IMR-90 (cell line): ENCODE results near the gene ZFP36L1. TPM values are rescaled to one million over a fixed set of nuclear protein-coding genes. Genes with fewer than 3 reads are reported as not detected.
A peak's percentile ranks its signal among the peaks of the same experiment; 100 is the strongest.

Experiments used
- ATAC-seq: fragments of 200-7000 bp; cut with Tn5 transposase; 2 replicates; pipeline ENCODE4 v1.9.1; 2020; ENCODE audit warnings: low read depth, mild to moderate bottlenecking, moderate library complexity
- BruUV-seq: library from RNA; stranded (reverse); fragments of 400-500 nt; replicated peaks from 2 replicates; lab custom pipeline; 2021; lab: Mats Ljungman, UMichigan
- CTCF ChIA-PET: fragments of 300-600 bp; formaldehyde crosslinking; extraction: SDS; loops from one replicate; lab custom pipeline; 2021; ENCODE audit warnings: antibody characterized with exemption; lab: Yijun Ruan, JAX
- POLR2A ChIA-PET: fragments of 300-600 bp; sonication (Branson Sonifier 250); formaldehyde crosslinking; loops from one replicate; lab custom pipeline; 2022; ENCODE audit warnings: antibody characterized with exemption; ENCODE audit not compliant: unreplicated experiment; lab: Charles Lee
- DNase-seq: peaks from one replicate; pipeline ENCODE4 v3.0.0; 2013
- H2AFZ ChIP-seq: replicated peaks from 2 replicates; pipeline ENCODE3; 2013; ENCODE audit warnings: low read length, mild to moderate bottlenecking; ENCODE audit not compliant: poor library complexity
- H2AK5ac ChIP-seq: 2 replicates; pipeline ENCODE4 v1.6.1; 2013; ENCODE audit warnings: low read depth, low read length, inconsistent platforms
- H2AK9ac ChIP-seq: replicated peaks from 2 replicates; pipeline ENCODE3; 2013; ENCODE audit warnings: mild to moderate bottlenecking, low read depth, low read length, moderate library complexity; ENCODE audit not compliant: poor library complexity
- H2BK120ac ChIP-seq: 2 replicates; pipeline ENCODE4 v1.6.1; 2013; ENCODE audit warnings: low read depth, low read length, inconsistent platforms
- H2BK15ac ChIP-seq: 3 replicates; pipeline ENCODE4 v1.6.1; 2013; ENCODE audit warnings: low read depth, low read length, inconsistent platforms
- H2BK20ac ChIP-seq: 2 replicates; pipeline ENCODE4 v1.6.1; 2013; ENCODE audit warnings: low read depth, mild to moderate bottlenecking, inconsistent platforms, low read length, moderate library complexity
- H2BK5ac ChIP-seq: 2 replicates; pipeline ENCODE4 v1.6.1; 2013; ENCODE audit warnings: mild to moderate bottlenecking, low read depth, low read length, inconsistent platforms; ENCODE audit not compliant: poor library complexity, severe bottlenecking
- H3K14ac ChIP-seq: replicated peaks from 2 replicates; pipeline ENCODE4 v1.6.1; 2013; ENCODE audit warnings: low read depth, low read length, inconsistent platforms
- H3K18ac ChIP-seq: 2 replicates; pipeline ENCODE4 v1.6.1; 2013; ENCODE audit warnings: low read depth, low read length, control low read depth
- H3K23ac ChIP-seq: 2 replicates; pipeline ENCODE4 v1.6.1; 2013; ENCODE audit warnings: low read depth, low read length, inconsistent platforms
- H3K27ac ChIP-seq: 2 replicates; pipeline ENCODE4 v1.5.1; 2013; ENCODE audit warnings: mild to moderate bottlenecking, control low read depth, low read length; ENCODE audit not compliant: insufficient read depth
- H3K27me3 ChIP-seq: 2 replicates; pipeline ENCODE4 v1.6.1; 2013; ENCODE audit warnings: low read length; ENCODE audit not compliant: control insufficient read depth, insufficient read depth
- H3K36me3 ChIP-seq: 2 replicates; pipeline ENCODE4 v1.6.1; 2013; ENCODE audit warnings: low read length, mixed read lengths; ENCODE audit not compliant: control insufficient read depth, insufficient read depth
- H3K4ac ChIP-seq: 2 replicates; pipeline ENCODE4 v1.6.1; 2013; ENCODE audit warnings: low read depth, low read length, inconsistent platforms
- H3K4me1 ChIP-seq: 2 replicates; pipeline ENCODE4 v1.6.1; 2013; ENCODE audit warnings: low read length, mixed read lengths; ENCODE audit not compliant: control insufficient read depth, insufficient read depth
- H3K4me2 ChIP-seq: 2 replicates; pipeline ENCODE4 v1.6.1; 2013; ENCODE audit warnings: low read depth, mild to moderate bottlenecking, control low read depth, low read length, moderate library complexity
- H3K4me3 ChIP-seq: 2 replicates; pipeline ENCODE4 v1.5.1; 2013; ENCODE audit warnings: low read depth, mild to moderate bottlenecking, control low read depth, low read length, moderate library complexity; ENCODE audit not compliant: insufficient read depth
- H3K56ac ChIP-seq: 2 replicates; pipeline ENCODE4 v1.6.1; 2013; ENCODE audit warnings: low read length, inconsistent platforms; ENCODE audit not compliant: insufficient read depth; ENCODE audit errors: extremely low read depth
- H3K79me1 ChIP-seq, 2 experiments: 2 replicates each; pipeline ENCODE4 v1.6.1; 2013; ENCODE audit warnings: low read length in 2 of 2, inconsistent platforms in 1 of 2, low read depth in 1 of 2
- H3K9ac ChIP-seq: 2 replicates; pipeline ENCODE4 v1.6.1; 2013; ENCODE audit warnings: low read depth, low read length, control low read depth
- H3K9me1 ChIP-seq: 2 replicates; pipeline ENCODE4 v1.6.1; 2013; ENCODE audit warnings: low read length, inconsistent platforms; ENCODE audit not compliant: insufficient read depth
- H3K9me3 ChIP-seq: 2 replicates; pipeline ENCODE4 v1.6.1; 2013; ENCODE audit warnings: low read length; ENCODE audit not compliant: control insufficient read depth, insufficient read depth
- H4K20me1 ChIP-seq: 2 replicates; pipeline ENCODE4 v1.6.1; 2013; ENCODE audit warnings: low read length, inconsistent platforms; ENCODE audit not compliant: insufficient read depth
- H4K5ac ChIP-seq: 2 replicates; pipeline ENCODE4 v1.6.1; 2013; ENCODE audit warnings: mild to moderate bottlenecking, low read depth, low read length, control low read depth
- H4K8ac ChIP-seq, 2 experiments: 2 replicates each; pipeline ENCODE4 v1.6.1; 2013; ENCODE audit warnings: low read depth in 2 of 2, low read length in 2 of 2, control low read depth in 1 of 2, inconsistent platforms in 1 of 2
- H4K91ac ChIP-seq: 2 replicates; pipeline ENCODE4 v1.6.1; 2013; ENCODE audit warnings: low read depth, low read length, inconsistent platforms; ENCODE audit not compliant: insufficient read depth
- CHD1 ChIP-seq: IDR thresholded peaks from 2 replicates; pipeline ENCODE4 v1.6.1; 2012; ENCODE audit warnings: low read depth, low read length, improper control_type of control experiment
- MXI1 ChIP-seq: IDR thresholded peaks from 2 replicates; pipeline ENCODE4 v1.6.1; 2012; ENCODE audit warnings: low read depth, mild to moderate bottlenecking, low read length, moderate library complexity, borderline replicate concordance
- RFX5 ChIP-seq: IDR thresholded peaks from 2 replicates; pipeline ENCODE4 v1.8.0; 2012; ENCODE audit warnings: low read depth, mild to moderate bottlenecking, low read length, moderate library complexity
- WGBS, 2 experiments: methylation state at CpG; one replicate each; pipeline versions ENCODE4 v1.1.5 to v1.1.7; 2013; ENCODE audit warnings: missing lambda C conversion rate in 2 of 2; ENCODE audit not compliant: insufficient read length in 1 of 2; ENCODE audit errors: extremely low coverage in 2 of 2; 5-methylcytosine and 5-hydroxymethylcytosine counted together
- dilution Hi-C: fragments of 300-500 bp; cut with HindIII; formaldehyde crosslinking; loops from one replicate; pipeline ENCODE4 v1.14.3; 2018; ENCODE audit warnings: low sequenced_read_pairs; ENCODE audit not compliant: unreplicated experiment
- in situ Hi-C: fragments of 300-500 bp; cut with MboI; formaldehyde crosslinking; loops from 3 replicates; pipeline ENCODE4 v1.14.3; 2019; ENCODE audit warnings: low sequenced_read_pairs, inconsistent platforms, mixed read lengths
- intact Hi-C: fragments of 100-400 bp; cut with micrococcal nuclease; formaldehyde crosslinking; loops from 2 replicates; pipeline ENCODE4 v1.10.0; 2022
- polyA plus RNA-seq, 3 experiments: library from polyadenylated mRNA; depleted of rRNA; stranded (reverse); fragments of >200 nt; gene quantifications; 2 replicates each; pipeline ENCODE4 v1.2.3, GENCODE V29; 2012; ENCODE audit warnings: low replicate concordance in 1 of 3
- total RNA-seq: library from RNA; depleted of rRNA; stranded (reverse); fragments of >200 nt; gene quantifications from 2 replicates; pipeline ENCODE4 v1.2.3, GENCODE V29; 2012
- TF ChIP-seq, protein P1 (sequence below): conservative IDR thresholded peaks from 2 replicates; pipeline ENCODE4 v1.5.1; 2012; ENCODE audit warnings: mild to moderate bottlenecking, low read depth, low read length, improper control_type of control experiment
- TF ChIP-seq, protein P2 (sequence below): fragments of 150-350 bp; IDR thresholded peaks from 2 replicates; pipeline ENCODE4 v1.6.1; 2017; ENCODE audit warnings: mild to moderate bottlenecking, antibody characterized with exemption, low read length, low read depth

The ZFP36L1 gene
- total and polyA plus RNA-seq, 2 of the 4 experiments (the other 2 are of a cell fraction) = 6.5 to 140 TPM

DNA sequence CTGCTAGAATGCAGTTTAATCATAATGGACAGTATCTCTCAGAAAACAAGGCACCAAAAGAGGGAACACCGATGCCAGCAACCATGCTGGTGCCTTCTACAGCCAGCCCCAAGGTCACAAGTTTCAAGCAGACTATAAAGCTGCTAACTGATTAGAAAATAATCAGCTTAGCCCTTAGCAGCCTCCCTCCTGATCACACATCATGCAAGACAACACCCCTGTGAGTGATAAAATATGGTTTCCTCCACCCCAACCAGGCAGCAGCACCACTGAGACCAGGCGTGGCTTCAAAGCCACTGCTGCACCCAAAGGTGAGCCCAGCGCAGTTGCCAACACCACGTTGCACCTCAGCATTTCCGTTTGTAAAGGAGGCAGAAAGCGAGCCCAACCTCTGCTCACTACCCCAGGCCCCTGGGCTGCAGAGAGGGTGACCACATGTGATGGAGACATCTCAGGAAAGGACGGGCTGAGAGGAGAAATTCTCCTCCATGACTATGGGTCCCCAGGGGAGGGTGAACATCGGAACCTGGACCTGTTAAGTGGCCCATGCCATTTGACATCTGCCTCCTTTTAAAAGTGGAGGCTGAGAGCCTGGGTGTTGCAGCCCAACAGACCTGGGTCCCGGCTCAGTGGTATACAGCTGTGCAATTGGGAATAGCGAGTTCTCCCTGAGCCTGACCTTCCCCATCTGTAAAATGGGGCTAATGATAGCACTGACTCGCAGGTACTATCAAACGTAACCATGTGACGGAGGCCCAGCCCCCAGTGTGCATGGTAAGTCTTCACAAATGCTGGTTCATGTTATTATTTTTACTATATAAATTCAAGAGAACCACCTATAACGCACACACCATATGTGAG, 11.5 kb downstream of the ZFP36L1 start:
- Histone ChIP-seq H3K23ac (peak overlapping the region; percentile 58; the same call in 1 of the 2 replicates), H3K9me3 (no peaks in the 10 kb centered on the region), H4K5ac (peak overlapping the region; percentile 47), H2AK5ac (peak overlapping the region; percentile 94), H3K56ac (no peak overlapping the region), H4K20me1 (peaks cover 7% of the 10 kb centered on the region; the same call in 1 of the 2 replicates), H2BK5ac (peak overlapping the region; percentile 51), H3K27me3 (no peaks in the 10 kb centered on the region), H3K27ac (peak overlapping the region; percentile 20; the same call in 1 of the 2 replicates), H3K4me2 (peak overlapping the region; percentile 11), H3K14ac (peak overlapping the region; percentile 87), H3K4ac (peak overlapping the region; percentile 81), H3K4me1 (peaks cover 24% of the 10 kb centered on the region), H2BK120ac (peak overlapping the region; percentile 78), H2BK20ac (peak overlapping the region; percentile 44), H2BK15ac (peak overlapping the region; percentile 88; the same call in 2 of the 3 replicates), H4K91ac (peak overlapping the region; percentile 61), H3K4me3 (no peak overlapping the region), H2AK9ac (peak overlapping the region; percentile 0), H3K36me3 (no peaks in the 10 kb centered on the region), H2AFZ (peak overlapping the region; percentile 82), H3K18ac (peak overlapping the region; percentile 53), H3K9ac (peak overlapping the region; percentile 20; the same call in 1 of the 2 replicates), H3K9me1 (peaks cover 35% of the 10 kb centered on the region), H4K8ac (peak overlapping the region; percentile 1 to 79; a peak in 3 of 4 replicates), H3K79me1 (peaks cover 0 to 14% of the 10 kb centered on the region in 2 experiments; a peak in 2 of 4 replicates)
- dilution Hi-C loops = no loop called here
- POLR2A ChIA-PET = interaction anchor here (0.6 to 1.0 kb wide), 2 partner anchors 12 to 32 kb away, joined by 3 read pairs; partner anchors contain the start of gene ZFP36L1
- ATAC-seq (no peak), DNase-seq (no peak)
- WGBS, 2 experiments = 66% methylated on average over 4 of the region's 14 CpGs; no CpG with 5 or more reads in 1 of the 2 experiments
- BruUV-seq = no TSS peak
- in situ Hi-C loops = loop anchor here (10.0 kb wide), 1 partner anchor 117 kb away; no protein-coding TSS in a partner anchor
- intact Hi-C loops = loop anchor here (5.0 kb wide), 1 partner anchor 89 kb away; no protein-coding TSS in a partner anchor
- CTCF ChIA-PET = no interaction called here
- TF ChIP-seq, protein P1, sequence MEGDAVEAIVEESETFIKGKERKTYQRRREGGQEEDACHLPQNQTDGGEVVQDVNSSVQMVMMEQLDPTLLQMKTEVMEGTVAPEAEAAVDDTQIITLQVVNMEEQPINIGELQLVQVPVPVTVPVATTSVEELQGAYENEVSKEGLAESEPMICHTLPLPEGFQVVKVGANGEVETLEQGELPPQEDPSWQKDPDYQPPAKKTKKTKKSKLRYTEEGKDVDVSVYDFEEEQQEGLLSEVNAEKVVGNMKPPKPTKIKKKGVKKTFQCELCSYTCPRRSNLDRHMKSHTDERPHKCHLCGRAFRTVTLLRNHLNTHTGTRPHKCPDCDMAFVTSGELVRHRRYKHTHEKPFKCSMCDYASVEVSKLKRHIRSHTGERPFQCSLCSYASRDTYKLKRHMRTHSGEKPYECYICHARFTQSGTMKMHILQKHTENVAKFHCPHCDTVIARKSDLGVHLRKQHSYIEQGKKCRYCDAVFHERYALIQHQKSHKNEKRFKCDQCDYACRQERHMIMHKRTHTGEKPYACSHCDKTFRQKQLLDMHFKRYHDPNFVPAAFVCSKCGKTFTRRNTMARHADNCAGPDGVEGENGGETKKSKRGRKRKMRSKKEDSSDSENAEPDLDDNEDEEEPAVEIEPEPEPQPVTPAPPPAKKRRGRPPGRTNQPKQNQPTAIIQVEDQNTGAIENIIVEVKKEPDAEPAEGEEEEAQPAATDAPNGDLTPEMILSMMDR = no peak
- TF ChIP-seq, protein P2, sequence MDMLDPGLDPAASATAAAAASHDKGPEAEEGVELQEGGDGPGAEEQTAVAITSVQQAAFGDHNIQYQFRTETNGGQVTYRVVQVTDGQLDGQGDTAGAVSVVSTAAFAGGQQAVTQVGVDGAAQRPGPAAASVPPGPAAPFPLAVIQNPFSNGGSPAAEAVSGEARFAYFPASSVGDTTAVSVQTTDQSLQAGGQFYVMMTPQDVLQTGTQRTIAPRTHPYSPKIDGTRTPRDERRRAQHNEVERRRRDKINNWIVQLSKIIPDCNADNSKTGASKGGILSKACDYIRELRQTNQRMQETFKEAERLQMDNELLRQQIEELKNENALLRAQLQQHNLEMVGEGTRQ = no peak
- no peak for TF ChIP-seq MXI1
- TF ChIP-seq CHD1 = no peak
- TF ChIP-seq RFX5 = no peak
